ENCODE results near the gene DUSP10. TPM values are rescaled to one million over a fixed set of nuclear protein-coding genes. Genes with fewer than 3 reads are reported as not detected.

Gene DUSP10
- total and polyA plus RNA-seq, 7 donors: 2.5 to 19.9 (median 11.4) TPM

DNA sequence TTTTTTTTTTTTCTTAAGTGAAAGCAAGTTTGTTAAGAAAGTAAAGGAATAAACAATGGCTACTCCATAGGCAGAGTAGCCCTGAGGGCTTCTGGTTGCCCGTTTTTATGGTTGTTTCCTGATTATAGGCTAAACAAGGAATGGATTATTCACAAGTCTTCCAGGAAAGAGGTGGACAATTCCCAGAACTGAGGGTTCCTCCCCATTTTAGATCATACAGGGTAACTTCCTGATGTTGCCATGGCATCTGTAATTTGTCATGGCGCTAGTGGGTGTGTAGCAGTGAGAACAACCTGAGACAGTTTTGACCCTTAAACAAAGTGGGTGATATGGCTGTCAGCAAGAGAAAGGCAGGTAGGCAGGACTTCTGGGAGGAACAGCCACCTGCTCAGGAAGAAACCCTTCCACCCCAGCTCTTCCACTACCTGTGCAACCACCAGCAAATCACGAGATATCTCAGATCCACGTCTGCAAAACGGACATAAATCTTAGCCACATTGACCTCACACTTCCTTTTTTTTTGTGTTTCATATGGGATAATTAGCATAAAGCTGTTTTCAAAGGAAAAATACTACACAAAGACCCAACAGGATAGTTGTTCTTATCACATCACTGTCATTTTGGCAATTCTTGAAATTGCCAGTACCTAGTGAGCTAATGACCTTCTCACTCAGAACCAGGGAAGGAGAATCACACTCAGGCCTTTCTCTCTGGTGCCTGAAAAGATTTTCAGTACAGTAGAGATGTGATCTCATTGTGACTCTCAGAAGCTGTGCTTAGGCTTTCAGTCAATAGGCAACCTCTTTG is 34.8 kb upstream of the DUSP10 start:
- no peak overlapping the region for H3K27ac ChIP-seq
- 31 to 33% methylated on average over 5 of the region's 5 CpGs for WGBS, 2 donors
- H3K36me3 ChIP-seq: no peaks in the 10 kb centered on the region
- no peaks in the 10 kb centered on the region for H3K27me3 ChIP-seq
- DNase-seq: no peak
- intact Hi-C loops (cut with DNase I): no loop called here
- TF ChIP-seq POLR2A (IDR thresholded peaks at IDR 0.05) (no peak), EP300 (IDR thresholded peaks at IDR 0.05) (no peak), POLR2AphosphoS5 (IDR thresholded peaks at IDR 0.05) (no peak), CTCF (IDR thresholded peaks at IDR 0.05) (no peak)
- H3K4me3 ChIP-seq: no peak overlapping the region
- no peaks in the 10 kb centered on the region for H3K9me3 ChIP-seq
- H3K4me1 ChIP-seq: no peaks in the 10 kb centered on the region

DNA sequence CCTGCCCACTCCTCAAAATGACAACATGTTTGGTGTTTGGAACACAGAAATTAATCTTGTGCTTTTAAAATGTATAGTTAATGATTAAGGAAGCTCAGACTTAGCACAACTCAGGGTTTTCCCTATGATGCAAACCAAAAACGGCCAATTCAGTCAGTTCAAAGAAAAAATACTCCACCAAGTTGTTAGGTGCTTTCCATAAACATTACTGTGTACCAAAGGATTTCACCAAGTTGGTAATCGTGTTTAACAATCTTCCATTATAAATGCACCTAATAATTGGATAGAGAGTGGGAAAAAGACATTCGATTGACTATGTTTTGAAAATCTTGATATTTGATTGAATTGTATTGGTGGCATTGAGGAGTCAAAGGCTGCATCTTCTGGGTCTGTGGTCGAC is 33.3 kb upstream of the DUSP10 start:
- no peak for DNase-seq
- no peaks in the 10 kb centered on the region for H3K36me3 ChIP-seq
- no peak overlapping the region for H3K4me3 ChIP-seq
- TF ChIP-seq CTCF (IDR thresholded peaks at IDR 0.05) (no peak), POLR2AphosphoS5 (IDR thresholded peaks at IDR 0.05) (no peak), POLR2A (IDR thresholded peaks at IDR 0.05) (no peak), EP300 (IDR thresholded peaks at IDR 0.05) (no peak)
- no peaks in the 10 kb centered on the region for H3K27me3 ChIP-seq
- no peaks in the 10 kb centered on the region for H3K9me3 ChIP-seq
- H3K27ac ChIP-seq: no peak overlapping the region
- intact Hi-C loops (cut with DNase I): no loop called here
- H3K4me1 ChIP-seq: no peaks in the 10 kb centered on the region
- 76 to 77% methylated on average over 4 of the region's 4 CpGs for WGBS, 2 donors

GRCh38 chr1:221774054-221774842 is 32.4 kb upstream of the DUSP10 start:
- intact Hi-C loops (cut with DNase I): no loop called here

GRCh38 chr1:221773383-221773782 is 31.5 kb upstream of the DUSP10 start:
- no peak for TF ChIP-seq POLR2A (IDR thresholded peaks at IDR 0.05)
- no peak for TF ChIP-seq POLR2AphosphoS5 (IDR thresholded peaks at IDR 0.05)
- no peak for TF ChIP-seq CTCF (IDR thresholded peaks at IDR 0.05)
- TF ChIP-seq EP300 (IDR thresholded peaks at IDR 0.05): no peak
- H3K27me3 ChIP-seq: no peaks in the 10 kb centered on the region
- DNase-seq: no peak
- H3K36me3 ChIP-seq: no peaks in the 10 kb centered on the region
- no peaks in the 10 kb centered on the region for H3K9me3 ChIP-seq
- intact Hi-C loops (cut with DNase I): no loop called here
- WGBS, 2 donors: 47 to 94% methylated on average over 2 of the region's 2 CpGs
- no peak overlapping the region for H3K27ac ChIP-seq
- H3K4me3 ChIP-seq: no peak overlapping the region
- no peaks in the 10 kb centered on the region for H3K4me1 ChIP-seq

More at GRCh38 chr1:221774054-221774842, 32.4 kb upstream of the DUSP10 start:
- no peaks in the 10 kb centered on the region for H3K36me3 ChIP-seq
- no peak for DNase-seq
- no peaks in the 10 kb centered on the region for H3K4me1 ChIP-seq
- no peak for TF ChIP-seq POLR2AphosphoS5 (IDR thresholded peaks at IDR 0.05)
- no peak for TF ChIP-seq POLR2A (IDR thresholded peaks at IDR 0.05)
- no peaks in the 10 kb centered on the region for H3K27me3 ChIP-seq
- no peak overlapping the region for H3K4me3 ChIP-seq
- no peaks in the 10 kb centered on the region for H3K9me3 ChIP-seq
- H3K27ac ChIP-seq: no peak overlapping the region
- WGBS, 2 donors: 53 to 80% methylated on average over 8 of the region's 8 CpGs

DNA sequence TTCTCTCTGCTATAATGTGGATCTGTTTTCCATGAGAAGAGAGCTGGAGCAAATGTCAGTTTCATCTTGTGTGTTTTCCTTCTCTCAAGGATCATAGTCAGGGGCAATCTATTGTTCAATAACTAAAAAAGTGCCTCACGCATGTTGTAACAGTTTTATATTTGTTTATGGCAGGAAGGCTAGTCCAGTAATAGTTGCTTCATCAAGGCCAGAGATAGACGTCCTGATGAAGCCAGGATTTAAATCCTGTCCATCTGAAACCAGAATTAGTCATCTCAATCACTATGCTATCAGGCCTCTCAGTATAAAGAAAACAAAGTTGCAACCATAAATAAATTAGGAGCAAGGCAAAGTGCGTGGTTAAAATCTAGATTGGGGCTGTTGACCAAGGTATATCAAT is 30.2 kb upstream of the DUSP10 start:
- intact Hi-C loops (cut with DNase I): no loop called here
- 61 to 72% methylated on average over 3 of the region's 3 CpGs for WGBS, 2 donors

More for the DNA sequence above, 30.2 kb upstream of the DUSP10 start:
- H3K4me1 ChIP-seq: no peaks in the 10 kb centered on the region
- no peaks in the 10 kb centered on the region for H3K27me3 ChIP-seq
- no peaks in the 10 kb centered on the region for H3K36me3 ChIP-seq
- no peak for DNase-seq
- TF ChIP-seq POLR2AphosphoS5 (IDR thresholded peaks at IDR 0.05) (no peak), POLR2A (IDR thresholded peaks at IDR 0.05) (no peak), CTCF (IDR thresholded peaks at IDR 0.05) (no peak), EP300 (IDR thresholded peaks at IDR 0.05) (no peak)
- H3K4me3 ChIP-seq: no peak overlapping the region
- H3K9me3 ChIP-seq: no peaks in the 10 kb centered on the region
- H3K27ac ChIP-seq: no peak overlapping the region
